HG03439 (cell line): ENCODE measurements around the gene RPS6KA5.
"Not testable (repeated sequence)": the region's sequence is repeated elsewhere in the genome, so short reads cannot be mapped to it uniquely, and the experiment has no call there.

Source experiments
- ATAC-seq: cut with Tn5 transposase; IDR thresholded peaks from one replicate; pipeline ENCODE4 v1.9.1; 2021; ENCODE audit warnings: mild to moderate bottlenecking, moderate library complexity; ENCODE audit not compliant: unreplicated experiment

RPS6KA5 gene

GRCh38 chr14:90990141-90990540 is 70.3 kb downstream of the RPS6KA5 start:
- ATAC-seq, result no peak

GRCh38 chr14:90987140-90987539 is 73.3 kb downstream of the RPS6KA5 start:
- ATAC-seq, result no peak

GRCh38 chr14:90986510-90986909 is 73.9 kb downstream of the RPS6KA5 start:
- no peak for ATAC-seq

- ATAC-seq, result no peak
Measured at GRCh38 chr14:90985601-90986242, 74.7 kb downstream of the RPS6KA5 start.

- no peak for ATAC-seq
Measured at GRCh38 chr14:90983560-90983959, 76.9 kb downstream of the RPS6KA5 start.

GRCh38 chr14:90981636-90982035 is 78.8 kb downstream of the RPS6KA5 start:
- ATAC-seq, result no peak

GRCh38 chr14:90980636-90981035 is 79.8 kb downstream of the RPS6KA5 start:
- not testable (repeated sequence) for ATAC-seq

GRCh38 chr14:90979515-90979914 is 80.9 kb downstream of the RPS6KA5 start:
- ATAC-seq, result no peak

- ATAC-seq, result no peak
Measured at GRCh38 chr14:90976101-90976500, 84.3 kb downstream of the RPS6KA5 start.

GRCh38 chr14:90971687-90972086 is 88.8 kb downstream of the RPS6KA5 start:
- ATAC-seq, result no peak

GRCh38 chr14:90970167-90970600 is 90.3 kb downstream of the RPS6KA5 start:
- ATAC-seq, result no peak

- ATAC-seq, result no peak
Measured at GRCh38 chr14:90969531-90970166, 90.8 kb downstream of the RPS6KA5 start.

- ATAC-seq, result no peak
Measured at GRCh38 chr14:90968025-90968424, 92.4 kb downstream of the RPS6KA5 start.

- ATAC-seq, result no peak
Measured at GRCh38 chr14:90966493-90966892, 93.9 kb downstream of the RPS6KA5 start.

- ATAC-seq, result no peak
Measured at GRCh38 chr14:90965765-90966164, 94.7 kb downstream of the RPS6KA5 start.

- no peak for ATAC-seq
Measured at GRCh38 chr14:90963343-90963742, 97.1 kb downstream of the RPS6KA5 start.

- no peak for ATAC-seq
Measured at GRCh38 chr14:90962505-90963109, 97.8 kb downstream of the RPS6KA5 start.

GRCh38 chr14:90960818-90961217 is 99.6 kb downstream of the RPS6KA5 start:
- no peak for ATAC-seq

GRCh38 chr14:90959344-90959743 is 101.1 kb downstream of the RPS6KA5 start:
- ATAC-seq, result no peak

- no peak for ATAC-seq
Measured at GRCh38 chr14:90956273-90956672, 104.2 kb downstream of the RPS6KA5 start.

GRCh38 chr14:90953643-90954042 is 106.8 kb downstream of the RPS6KA5 start:
- not testable (repeated sequence) for ATAC-seq

GRCh38 chr14:90943367-90943766 is 117.1 kb downstream of the RPS6KA5 start:
- ATAC-seq, result no peak
